Measurements from ENCODE around the gene CSK.

DNA sequence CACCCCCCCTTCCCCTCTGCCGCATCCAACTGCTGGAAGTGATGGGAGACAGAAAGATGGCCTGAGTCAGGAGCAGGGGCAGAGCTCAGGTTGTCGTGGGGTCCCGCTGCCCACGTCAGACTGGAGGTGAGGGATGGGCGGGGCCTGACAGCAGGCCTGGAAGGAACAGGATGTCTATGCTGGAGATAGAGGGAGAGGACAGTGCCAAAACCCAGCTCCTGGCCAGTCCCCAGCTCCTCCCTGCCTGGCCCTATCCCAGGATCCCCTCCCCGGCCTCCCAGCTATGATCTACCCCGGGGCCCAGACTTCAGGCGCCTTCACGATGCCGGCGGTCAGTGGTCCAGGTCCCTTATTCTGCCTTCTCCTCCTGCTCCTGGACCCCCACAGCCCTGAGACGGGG, 30.7 kb downstream of the CSK start, which contains the start of gene LMAN1L:
- TF ChIP-seq, protein P1, sequence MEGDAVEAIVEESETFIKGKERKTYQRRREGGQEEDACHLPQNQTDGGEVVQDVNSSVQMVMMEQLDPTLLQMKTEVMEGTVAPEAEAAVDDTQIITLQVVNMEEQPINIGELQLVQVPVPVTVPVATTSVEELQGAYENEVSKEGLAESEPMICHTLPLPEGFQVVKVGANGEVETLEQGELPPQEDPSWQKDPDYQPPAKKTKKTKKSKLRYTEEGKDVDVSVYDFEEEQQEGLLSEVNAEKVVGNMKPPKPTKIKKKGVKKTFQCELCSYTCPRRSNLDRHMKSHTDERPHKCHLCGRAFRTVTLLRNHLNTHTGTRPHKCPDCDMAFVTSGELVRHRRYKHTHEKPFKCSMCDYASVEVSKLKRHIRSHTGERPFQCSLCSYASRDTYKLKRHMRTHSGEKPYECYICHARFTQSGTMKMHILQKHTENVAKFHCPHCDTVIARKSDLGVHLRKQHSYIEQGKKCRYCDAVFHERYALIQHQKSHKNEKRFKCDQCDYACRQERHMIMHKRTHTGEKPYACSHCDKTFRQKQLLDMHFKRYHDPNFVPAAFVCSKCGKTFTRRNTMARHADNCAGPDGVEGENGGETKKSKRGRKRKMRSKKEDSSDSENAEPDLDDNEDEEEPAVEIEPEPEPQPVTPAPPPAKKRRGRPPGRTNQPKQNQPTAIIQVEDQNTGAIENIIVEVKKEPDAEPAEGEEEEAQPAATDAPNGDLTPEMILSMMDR (IDR thresholded peaks at IDR 0.05) = no peak
- TF ChIP-seq POLR2A (IDR thresholded peaks at IDR 0.05) = no peak

Data from esophagus squamous epithelium (tissue), 4 donors.